Natural killer cell treated with Interleukin-12 subunit alpha and Interleukin-12 subunit beta and Interleukin-15 and Interleukin-18, amount 100 ng/mL, for 72 hours (primary cell): ENCODE results near the gene FLVCR1. TPM values are rescaled to one million over a fixed set of nuclear protein-coding genes. Genes with fewer than 3 reads are reported as not detected.
"Not testable (repeated sequence)": the region's sequence is repeated elsewhere in the genome, so short reads cannot be mapped to it uniquely, and the experiment has no call there.

ENCODE experiments used
- ATAC-seq, 2 donors: fragments of 150-1000 bp; cut with Tn5 transposase in 1 of 2; sonication (Bioruptor Pico), chemical (Tn5 transposase) in 1 of 2; 2 replicates each; pipeline ENCODE4 v1.10.0; 2021
- DNase-seq: peaks from one replicate; pipeline ENCODE4 v3.0.0; 2022; ENCODE audit warnings: low spot score
- H3K27ac Mint-ChIP-seq, 2 donors: 1 replicate in 1 of 2; 2 replicates in 1 of 2; pipeline ENCODE4 v1.8.0; 2022; ENCODE audit warnings: mixed read lengths in 2 of 2, mild to moderate bottlenecking in 1 of 2, moderate library complexity in 1 of 2
- H3K27me3 Mint-ChIP-seq, 2 donors: 1 replicate in 1 of 2; 2 replicates in 1 of 2; pipeline ENCODE4 v1.8.0; 2022; ENCODE audit warnings: mixed read lengths in 2 of 2
- H3K36me3 Mint-ChIP-seq: one replicate; pipeline ENCODE4 v1.8.0; 2022; ENCODE audit warnings: mixed read lengths
- H3K4me1 Mint-ChIP-seq, 2 donors: 1 replicate in 1 of 2; 2 replicates in 1 of 2; pipeline ENCODE4 v1.8.0; 2022; ENCODE audit warnings: low read depth in 2 of 2, mixed read lengths in 2 of 2, mild to moderate bottlenecking in 1 of 2
- H3K4me3 Mint-ChIP-seq: one replicate; pipeline ENCODE4 v1.8.0; 2022; ENCODE audit warnings: mixed read lengths
- H3K9me3 Mint-ChIP-seq: 2 replicates; pipeline ENCODE4 v1.8.0; 2022; ENCODE audit warnings: mixed read lengths
- total RNA-seq, 2 donors: library from RNA; stranded (reverse); gene quantifications; one replicate each; pipeline ENCODE4 v1.2.3, GENCODE V29; 2022

FLVCR1 gene
- total RNA-seq, 2 donors from 2014 or later, result 15.6 to 22.1 TPM

DNA sequence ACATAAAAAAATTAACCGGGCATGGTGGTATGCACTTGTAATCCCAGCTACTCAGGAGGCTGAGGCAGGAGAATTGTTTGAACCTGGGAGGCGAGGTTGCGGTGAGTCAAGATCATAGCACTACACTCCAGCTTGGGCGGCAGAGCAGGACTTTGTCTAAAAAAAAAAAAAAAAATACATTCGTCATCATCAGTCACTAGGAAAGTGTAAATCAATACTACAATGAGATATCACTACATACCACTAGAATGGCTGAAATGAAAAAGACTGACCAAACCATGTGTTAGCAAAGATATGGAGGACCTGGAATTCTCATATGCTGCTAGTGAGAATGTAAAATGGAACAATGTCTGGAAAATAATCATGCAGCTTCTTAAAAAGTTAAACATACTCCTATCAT lies 19.9 kb upstream of the FLVCR1 start:
- DNase-seq (no peak), ATAC-seq (no peak)
- Mint-ChIP-seq H3K4me1 (peaks cover 0 to 7% of the 10 kb centered on the region in 2 donors), H3K4me3 (no peak overlapping the region), H3K27ac (no peak overlapping the region), H3K27me3 (no peaks in the 10 kb centered on the region), H3K9me3 (no peaks in the 10 kb centered on the region), H3K36me3 (no peaks in the 10 kb centered on the region)

DNA sequence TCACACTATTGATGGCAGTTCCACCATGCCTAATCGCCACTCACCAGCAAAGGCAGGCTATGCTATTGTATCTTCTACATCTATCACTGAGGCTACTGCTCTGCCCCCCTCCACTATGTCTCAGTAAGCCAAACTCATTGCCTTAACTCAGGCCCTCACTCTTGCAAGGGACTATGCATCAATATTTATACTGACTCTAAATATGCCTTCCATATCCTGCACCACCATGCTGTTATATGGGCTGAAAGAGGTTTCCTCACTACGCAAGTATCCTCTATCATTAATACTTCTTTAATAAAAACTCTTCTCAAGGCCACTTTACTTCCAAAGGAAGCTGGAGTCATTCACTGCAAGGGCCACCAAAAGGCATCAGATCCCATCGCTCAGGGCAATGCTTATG lies 13.6 kb upstream of the FLVCR1 start:
- not testable (repeated sequence) for H3K27me3 Mint-ChIP-seq, DNase-seq, ATAC-seq, H3K4me1 Mint-ChIP-seq, H3K9me3 Mint-ChIP-seq, H3K4me3 Mint-ChIP-seq, H3K36me3 Mint-ChIP-seq, H3K27ac Mint-ChIP-seq

DNA sequence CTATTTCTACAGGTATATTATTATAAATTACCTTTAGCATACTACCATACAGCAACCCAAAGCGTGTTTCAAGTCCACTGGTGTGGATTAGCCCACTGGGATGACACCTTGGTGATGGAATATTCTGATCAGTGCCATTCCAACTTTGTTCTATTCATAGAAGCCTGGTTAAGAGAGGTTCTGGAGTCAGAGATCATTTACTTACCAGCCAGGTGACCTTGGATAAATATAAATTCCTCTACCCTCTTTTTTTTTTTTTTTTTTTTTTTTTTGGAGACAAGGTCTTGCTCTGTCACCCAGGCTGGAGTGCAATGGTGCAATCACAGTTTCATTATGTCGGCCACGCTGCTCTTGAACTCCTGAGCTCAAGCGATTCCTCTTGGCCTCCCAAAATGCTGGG lies 10.5 kb upstream of the FLVCR1 start, which contains the start of gene SPATA45:
SPATA45 (minus strand) TSS at position 101 of the 400 bp plus-strand sequence. CDS start 11,500 bp downstream, outside the sequence.
- ATAC-seq (no peak), DNase-seq (no peak)
- no peaks in the 10 kb centered on the region for H3K9me3 Mint-ChIP-seq
- no peaks in the 10 kb centered on the region for H3K4me1 Mint-ChIP-seq
- H3K27me3 Mint-ChIP-seq, result no peaks in the 10 kb centered on the region
- H3K4me3 Mint-ChIP-seq, result no peak within 1 kb of the TSS
- H3K27ac Mint-ChIP-seq, result no peak within 1 kb of the TSS
- no peaks in the 10 kb centered on the region for H3K36me3 Mint-ChIP-seq

DNA sequence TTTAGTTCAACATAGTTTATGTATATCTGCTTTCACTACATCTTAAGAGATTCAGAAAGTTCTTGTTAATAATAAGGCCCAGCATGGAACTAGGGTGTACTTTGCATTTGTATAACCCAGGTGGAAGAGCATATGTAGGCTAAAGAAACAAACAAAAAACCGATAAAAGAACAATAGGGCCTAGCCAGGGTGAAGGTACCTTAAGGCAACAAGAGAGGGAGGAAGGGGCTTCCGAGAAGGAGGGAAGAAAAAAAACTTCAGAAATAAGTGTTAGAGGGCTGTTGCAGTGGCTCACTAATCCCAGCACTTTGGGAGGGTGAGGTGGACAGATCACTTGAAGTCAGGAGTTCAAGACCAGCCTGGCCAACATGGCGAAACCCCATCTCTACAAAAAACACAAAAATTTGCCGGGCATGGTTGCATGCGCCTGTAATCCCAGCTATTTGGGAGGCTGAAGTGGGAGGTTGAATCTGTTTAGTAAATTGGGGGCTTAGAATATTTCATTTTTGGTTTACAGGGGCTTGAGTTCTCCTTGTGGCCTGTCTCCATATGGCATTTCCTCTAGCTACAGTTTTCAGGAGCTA lies 5.9 kb upstream of the FLVCR1 start:
- Mint-ChIP-seq H3K9me3 (no peaks in the 10 kb centered on the region), H3K27ac (no peak overlapping the region), H3K4me3 (no peak overlapping the region), H3K27me3 (no peaks in the 10 kb centered on the region), H3K36me3 (peaks cover 6% of the 10 kb centered on the region), H3K4me1 (no peaks in the 10 kb centered on the region)
- ATAC-seq, result no peak
- no peak for DNase-seq

DNA sequence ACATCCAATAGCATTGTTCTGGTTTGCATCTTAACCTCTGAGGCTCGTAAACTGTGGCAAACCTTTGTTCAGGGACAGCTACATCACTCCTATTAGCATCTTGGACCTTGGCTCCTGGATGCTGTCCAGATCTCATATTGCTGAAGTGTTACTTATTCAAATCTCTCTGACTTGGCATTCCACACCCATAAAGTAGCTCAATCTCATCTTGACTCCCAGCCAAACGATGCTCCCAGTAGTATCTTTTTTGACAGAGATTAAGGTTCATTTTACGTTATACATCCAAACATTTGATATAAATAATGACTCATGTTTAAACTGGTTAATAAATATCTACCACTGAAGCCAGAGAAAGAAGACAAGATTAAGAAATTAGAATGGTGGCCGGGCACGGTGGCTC lies 4.4 kb upstream of the FLVCR1 start:
- Mint-ChIP-seq H3K36me3 (peaks cover 6% of the 10 kb centered on the region), H3K4me1 (peaks cover under 1 to 8% of the 10 kb centered on the region in 2 donors), H3K9me3 (no peaks in the 10 kb centered on the region), H3K27ac (no peak overlapping the region), H3K27me3 (no peaks in the 10 kb centered on the region), H3K4me3 (no peak overlapping the region)
- no peak for ATAC-seq
- no peak for DNase-seq

DNA sequence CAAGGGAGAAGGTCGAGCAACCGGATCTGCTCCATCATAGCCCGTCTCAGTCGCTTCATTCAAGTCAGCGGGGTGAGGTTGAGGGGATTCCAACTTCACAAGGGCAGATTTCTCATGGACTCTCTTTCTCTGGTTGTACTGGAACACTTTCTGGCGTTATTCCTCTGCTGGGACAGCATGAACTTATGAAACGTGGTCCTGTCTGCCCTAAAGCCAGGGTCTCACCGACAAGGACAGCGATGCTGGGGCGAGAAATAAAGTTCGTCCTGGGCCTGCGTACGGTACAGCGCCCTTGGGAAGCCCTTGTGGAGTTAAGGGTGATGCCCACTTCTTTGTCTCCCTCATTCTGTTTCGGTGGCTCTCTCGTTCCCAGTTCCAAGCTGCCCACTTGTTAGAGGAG lies 1.3 kb upstream of the FLVCR1 start:
- Mint-ChIP-seq H3K4me3 (no peak overlapping the region), H3K27ac (peak overlapping the region in 1 of 2 donors; percentile 39), H3K9me3 (no peaks in the 10 kb centered on the region), H3K4me1 (peaks cover 8 to 13% of the 10 kb centered on the region in 2 donors), H3K27me3 (no peaks in the 10 kb centered on the region), H3K36me3 (peaks cover 6% of the 10 kb centered on the region)
- ATAC-seq, result no peak
- no peak for DNase-seq

DNA sequence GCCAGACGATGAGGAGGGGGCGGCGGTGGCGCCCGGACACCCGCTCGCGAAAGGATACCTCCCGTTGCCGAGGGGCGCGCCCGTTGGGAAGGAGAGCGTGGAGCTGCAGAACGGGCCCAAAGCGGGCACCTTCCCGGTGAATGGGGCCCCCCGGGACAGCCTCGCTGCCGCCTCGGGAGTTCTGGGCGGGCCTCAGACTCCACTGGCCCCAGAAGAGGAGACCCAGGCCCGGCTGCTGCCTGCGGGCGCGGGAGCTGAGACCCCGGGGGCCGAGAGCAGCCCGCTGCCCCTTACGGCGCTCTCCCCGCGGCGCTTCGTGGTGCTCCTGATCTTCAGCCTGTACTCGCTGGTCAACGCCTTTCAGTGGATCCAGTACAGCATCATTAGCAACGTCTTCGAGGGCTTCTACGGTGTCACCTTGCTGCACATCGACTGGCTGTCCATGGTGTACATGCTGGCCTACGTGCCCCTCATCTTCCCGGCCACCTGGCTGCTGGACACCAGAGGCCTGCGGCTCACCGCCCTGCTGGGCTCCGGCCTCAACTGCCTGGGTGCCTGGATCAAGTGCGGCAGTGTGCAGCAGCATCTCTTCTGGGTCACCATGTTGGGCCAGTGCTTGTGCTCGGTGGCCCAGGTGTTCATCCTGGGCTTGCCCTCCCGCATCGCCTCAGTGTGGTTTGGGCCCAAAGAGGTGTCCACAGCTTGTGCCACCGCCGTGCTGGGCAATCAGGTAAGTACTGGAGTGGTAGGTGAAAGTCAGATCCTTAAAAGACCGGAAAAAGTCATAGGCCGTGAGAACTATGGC lies 588 bp downstream of the FLVCR1 start:
- no peak overlapping the region for H3K4me3 Mint-ChIP-seq
- H3K27ac Mint-ChIP-seq, result peak overlapping the region; percentile 89 to 90
- no peaks in the 10 kb centered on the region for H3K9me3 Mint-ChIP-seq
- peaks cover 3% of the 10 kb centered on the region for H3K36me3 Mint-ChIP-seq
- no peaks in the 10 kb centered on the region for H3K27me3 Mint-ChIP-seq
- H3K4me1 Mint-ChIP-seq, result peaks cover 13 to 17% of the 10 kb centered on the region in 2 donors
- DNase-seq (peak; percentile 66), ATAC-seq (peak; percentile 1 to 39)

DNA sequence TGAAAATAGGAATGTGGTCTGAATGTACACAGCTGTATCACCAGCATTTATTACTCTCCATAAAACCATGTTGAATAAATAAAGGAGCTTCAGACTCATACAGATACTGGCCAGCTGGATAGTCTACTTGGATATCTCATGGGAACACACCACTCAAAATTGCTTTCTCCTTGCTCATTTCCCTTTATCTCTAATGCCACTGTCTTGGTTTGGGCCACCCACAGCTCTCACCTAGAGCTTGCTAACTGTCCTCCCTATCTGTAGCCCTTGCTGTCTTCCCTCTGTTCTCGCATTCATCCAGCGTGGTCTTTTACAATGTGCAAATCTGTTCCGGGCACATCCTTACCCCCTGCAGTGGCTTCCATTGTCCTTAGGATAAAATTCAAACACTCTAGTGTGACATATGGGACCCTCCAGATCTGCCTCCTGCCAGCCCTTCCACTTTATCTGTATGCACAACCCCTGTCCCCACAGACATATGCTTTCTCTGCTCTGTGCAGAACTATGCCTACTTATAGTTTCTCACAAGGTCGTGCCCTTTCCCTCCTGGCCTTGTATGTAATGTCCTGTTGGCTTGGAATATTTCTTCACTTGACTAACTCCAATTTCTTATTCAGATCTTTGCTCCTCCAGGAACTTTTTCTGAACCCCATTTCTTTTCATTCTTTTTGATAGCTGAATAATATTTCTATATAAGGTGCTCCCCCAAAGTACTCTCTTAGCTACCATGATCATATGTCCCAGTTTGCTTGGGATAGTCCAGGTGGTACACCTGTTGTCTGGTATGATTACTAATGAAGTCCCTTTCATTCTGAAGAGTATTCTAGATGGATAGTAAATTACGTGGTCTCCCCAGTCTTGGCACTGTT lies 2.9 kb downstream of the FLVCR1 start:
- Mint-ChIP-seq H3K4me1 (peaks cover 16 to 21% of the 10 kb centered on the region in 2 donors), H3K4me3 (no peak overlapping the region), H3K9me3 (no peaks in the 10 kb centered on the region), H3K27ac (no peak overlapping the region), H3K27me3 (no peaks in the 10 kb centered on the region), H3K36me3 (no peaks in the 10 kb centered on the region)
- DNase-seq (no peak), ATAC-seq (no peak)

DNA sequence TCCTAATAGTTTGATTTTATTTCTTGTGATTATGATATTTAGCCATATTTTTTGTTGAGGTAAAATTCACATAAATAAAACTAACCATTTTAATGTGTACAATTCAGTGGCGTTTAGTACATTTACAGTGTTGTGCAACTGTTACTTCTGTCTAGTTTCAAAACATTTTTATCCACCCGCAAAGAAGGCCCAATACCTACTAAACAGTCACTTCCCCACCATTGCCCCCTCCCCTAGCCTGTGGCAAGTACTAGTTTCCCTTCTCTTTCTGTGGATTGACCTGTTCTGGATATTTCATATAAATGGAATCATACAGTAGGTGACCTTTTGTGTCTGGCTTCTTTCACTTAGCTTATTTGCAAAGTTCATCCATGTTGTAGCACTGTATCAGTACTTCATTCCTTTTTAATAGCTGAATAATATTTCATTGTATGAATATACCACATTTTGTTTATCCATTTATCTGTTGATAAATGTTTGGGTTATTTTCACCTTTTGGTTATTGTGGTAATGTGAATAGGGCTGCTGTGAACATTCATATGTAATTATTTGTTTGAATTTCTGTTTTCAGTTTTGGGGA lies 4.1 kb downstream of the FLVCR1 start:
- H3K27me3 Mint-ChIP-seq, result no peaks in the 10 kb centered on the region
- H3K36me3 Mint-ChIP-seq, result no peaks in the 10 kb centered on the region
- peaks cover 16 to 21% of the 10 kb centered on the region in 2 donors for H3K4me1 Mint-ChIP-seq
- H3K9me3 Mint-ChIP-seq, result no peaks in the 10 kb centered on the region
- no peak for DNase-seq
- H3K4me3 Mint-ChIP-seq, result no peak overlapping the region
- ATAC-seq, result no peak
- no peak overlapping the region for H3K27ac Mint-ChIP-seq

DNA sequence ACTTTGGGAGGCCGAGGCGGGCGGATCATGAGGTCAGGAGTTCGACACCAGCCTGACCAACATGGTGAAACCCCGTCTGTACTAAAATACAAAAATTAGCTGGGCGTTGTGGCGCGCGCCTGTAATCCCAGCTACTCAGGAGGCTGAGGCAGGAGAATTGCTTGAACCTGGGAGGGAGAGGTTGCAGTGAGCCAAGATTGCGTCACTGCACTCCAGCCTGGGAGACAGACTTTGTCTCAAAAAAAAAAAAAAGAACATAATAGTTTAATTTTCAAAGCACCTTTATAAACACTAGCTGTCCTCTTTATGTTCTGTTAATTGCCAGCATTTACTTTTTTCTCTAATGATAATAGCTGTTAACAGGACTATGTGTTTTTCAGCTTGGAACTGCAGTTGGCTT lies 5.3 kb downstream of the FLVCR1 start:
- not testable (repeated sequence) for H3K9me3 Mint-ChIP-seq, H3K4me3 Mint-ChIP-seq, ATAC-seq, H3K36me3 Mint-ChIP-seq, DNase-seq, H3K27me3 Mint-ChIP-seq, H3K27ac Mint-ChIP-seq
- peaks cover 14 to 16% of the 10 kb centered on the region in 2 donors for H3K4me1 Mint-ChIP-seq

DNA sequence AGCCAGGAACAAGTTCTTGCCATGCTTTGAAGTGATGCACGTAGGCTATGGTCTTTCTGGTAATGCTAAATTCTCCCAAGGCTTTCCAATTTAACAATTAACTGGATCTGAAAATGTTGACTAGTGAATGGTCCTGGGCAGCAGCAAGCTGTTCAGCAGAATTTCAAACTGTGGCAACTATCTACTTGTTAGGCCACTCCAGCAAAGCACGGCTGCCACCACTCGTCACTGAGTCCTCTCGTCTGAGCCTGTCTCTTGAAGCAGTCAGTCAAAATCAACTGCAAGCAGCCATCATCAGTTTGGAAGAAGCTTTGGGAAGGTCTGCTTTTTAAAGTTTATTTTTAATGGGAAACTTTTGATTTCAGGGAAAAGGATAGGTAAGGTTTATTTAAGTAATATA lies 6.1 kb downstream of the FLVCR1 start:
- H3K27ac Mint-ChIP-seq, result no peak overlapping the region
- H3K27me3 Mint-ChIP-seq, result no peaks in the 10 kb centered on the region
- no peaks in the 10 kb centered on the region for H3K36me3 Mint-ChIP-seq
- H3K4me1 Mint-ChIP-seq, result peaks cover 8 to 10% of the 10 kb centered on the region in 2 donors
- H3K4me3 Mint-ChIP-seq, result no peak overlapping the region
- ATAC-seq (no peak), DNase-seq (no peak)
- no peaks in the 10 kb centered on the region for H3K9me3 Mint-ChIP-seq

DNA sequence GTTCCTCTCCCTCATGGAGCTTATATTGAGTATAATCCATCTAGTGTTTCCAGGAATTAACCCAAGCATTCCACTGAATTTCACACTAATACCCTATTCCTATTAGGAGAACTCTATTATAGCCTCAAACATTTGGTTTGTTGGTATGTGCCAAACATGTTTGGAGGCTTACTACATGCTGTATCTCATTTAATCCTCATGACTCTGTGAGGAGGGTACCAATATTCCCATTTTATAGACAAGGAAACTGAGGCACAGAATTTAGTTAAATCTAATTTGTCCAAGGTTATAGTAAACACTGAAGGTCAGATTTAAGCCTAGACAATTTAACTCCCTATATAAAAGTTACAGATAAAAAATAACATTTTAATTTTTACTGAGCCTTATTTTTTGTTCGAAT lies 9.1 kb downstream of the FLVCR1 start:
- DNase-seq (no peak), ATAC-seq (no peak)
- Mint-ChIP-seq H3K27ac (no peak overlapping the region), H3K36me3 (no peaks in the 10 kb centered on the region), H3K4me3 (no peak overlapping the region), H3K9me3 (no peaks in the 10 kb centered on the region), H3K4me1 (peaks cover 8% of the 10 kb centered on the region in 2 donors), H3K27me3 (no peaks in the 10 kb centered on the region)

DNA sequence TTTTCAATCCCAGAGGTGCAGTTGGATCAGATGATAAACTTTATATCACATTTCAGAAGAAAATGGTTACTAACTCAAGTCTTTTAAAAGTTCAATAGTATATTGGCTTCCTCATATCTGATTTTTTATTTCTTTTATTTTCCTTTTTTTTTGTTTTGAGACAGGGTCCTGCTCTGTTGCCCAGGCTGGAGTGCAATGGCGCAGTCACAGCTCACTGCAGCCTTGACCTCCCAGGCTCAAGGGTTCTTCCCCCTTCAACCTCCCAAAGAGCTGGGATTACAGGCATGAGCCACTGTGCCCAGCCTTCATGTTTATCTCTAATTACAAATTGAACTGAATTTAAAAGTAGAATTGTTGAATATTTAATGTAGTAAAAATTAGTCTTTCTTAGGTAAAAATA lies 13.9 kb downstream of the FLVCR1 start:
- ATAC-seq (no peak), DNase-seq (no peak)
- Mint-ChIP-seq H3K4me3 (no peak overlapping the region), H3K27me3 (no peaks in the 10 kb centered on the region), H3K27ac (no peak overlapping the region), H3K4me1 (peaks cover 0 to 3% of the 10 kb centered on the region in 2 donors), H3K9me3 (no peaks in the 10 kb centered on the region), H3K36me3 (peaks cover 26% of the 10 kb centered on the region)
